ENCODE data around the gene UBA3.

DNA sequence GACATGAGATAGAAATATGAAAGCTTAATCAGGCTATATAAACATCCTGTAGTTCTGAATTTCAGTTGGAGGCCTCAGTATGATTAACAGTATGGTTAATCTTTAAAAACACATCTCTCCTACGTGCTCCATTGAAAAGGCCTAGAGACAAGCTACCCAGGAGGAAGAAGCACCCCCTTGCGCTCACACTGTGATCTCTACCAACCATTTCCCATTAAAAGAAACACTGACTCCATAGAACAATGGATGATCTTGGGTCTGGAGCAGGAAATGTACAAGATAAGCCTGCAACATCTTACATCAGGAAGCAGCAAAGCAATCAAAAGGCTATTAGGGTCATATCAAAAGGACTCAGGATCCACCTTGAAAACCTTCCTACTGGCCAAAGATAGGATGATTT is 63.3 kb downstream of the UBA3 start:
- TF ChIP-seq, protein P1, sequence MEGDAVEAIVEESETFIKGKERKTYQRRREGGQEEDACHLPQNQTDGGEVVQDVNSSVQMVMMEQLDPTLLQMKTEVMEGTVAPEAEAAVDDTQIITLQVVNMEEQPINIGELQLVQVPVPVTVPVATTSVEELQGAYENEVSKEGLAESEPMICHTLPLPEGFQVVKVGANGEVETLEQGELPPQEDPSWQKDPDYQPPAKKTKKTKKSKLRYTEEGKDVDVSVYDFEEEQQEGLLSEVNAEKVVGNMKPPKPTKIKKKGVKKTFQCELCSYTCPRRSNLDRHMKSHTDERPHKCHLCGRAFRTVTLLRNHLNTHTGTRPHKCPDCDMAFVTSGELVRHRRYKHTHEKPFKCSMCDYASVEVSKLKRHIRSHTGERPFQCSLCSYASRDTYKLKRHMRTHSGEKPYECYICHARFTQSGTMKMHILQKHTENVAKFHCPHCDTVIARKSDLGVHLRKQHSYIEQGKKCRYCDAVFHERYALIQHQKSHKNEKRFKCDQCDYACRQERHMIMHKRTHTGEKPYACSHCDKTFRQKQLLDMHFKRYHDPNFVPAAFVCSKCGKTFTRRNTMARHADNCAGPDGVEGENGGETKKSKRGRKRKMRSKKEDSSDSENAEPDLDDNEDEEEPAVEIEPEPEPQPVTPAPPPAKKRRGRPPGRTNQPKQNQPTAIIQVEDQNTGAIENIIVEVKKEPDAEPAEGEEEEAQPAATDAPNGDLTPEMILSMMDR (IDR thresholded peaks at IDR 0.05; ENCODE audit: insufficient read depth, low read length, poor library complexity, severe bottlenecking), result no peak
- no peak for TF ChIP-seq EZH2phosphoT487 (conservative IDR thresholded peaks at IDR 0.05; ENCODE audit: low read length)

Data from SU-DHL-6 (cell line).